Large intestine (tissue), 3 donors: ENCODE data around the gene ORM1. TPM values are rescaled to one million over a fixed set of nuclear protein-coding genes. Genes with fewer than 3 reads are reported as not detected.

Experiments
- DNase-seq, 2 donors: peaks; one replicate each; pipeline versions ENCODE4 v3.0.0 to v3.0.0-alpha.2; 2013
- H3K27ac ChIP-seq: one replicate; pipeline ENCODE4 v1.5.1; 2013; ENCODE audit warnings: low read length
- H3K27me3 ChIP-seq: 2 replicates; pipeline ENCODE4 v1.6.1; 2013; ENCODE audit warnings: low read length; ENCODE audit not compliant: control insufficient read depth, insufficient read depth
- H3K36me3 ChIP-seq: 2 replicates; pipeline ENCODE4 v1.6.1; 2013; ENCODE audit warnings: low read length; ENCODE audit not compliant: control insufficient read depth, insufficient read depth
- H3K4me1 ChIP-seq: one replicate; pipeline ENCODE4 v1.6.1; 2013; ENCODE audit warnings: low read length; ENCODE audit not compliant: control insufficient read depth, insufficient read depth
- H3K4me3 ChIP-seq: one replicate; pipeline ENCODE4 v1.5.1; 2013; ENCODE audit warnings: low read length
- H3K9me3 ChIP-seq: one replicate; pipeline ENCODE4 v1.6.1; 2013; ENCODE audit warnings: mild to moderate bottlenecking, low read depth, low read length, moderate library complexity; ENCODE audit not compliant: control insufficient read depth
- WGBS: methylation state at CpG from one replicate; pipeline ENCODE4 v1.1.5; 2013; ENCODE audit warnings: low lambda C conversion rate; ENCODE audit not compliant: insufficient coverage; 5-methylcytosine and 5-hydroxymethylcytosine counted together
- polyA plus RNA-seq: library from polyadenylated mRNA; unstranded; fragments of 120-200 nt; gene quantifications from one replicate; pipeline ENCODE4 v1.2.1, GENCODE V29; 2013

The ORM1 gene
- polyA plus RNA-seq, 1 donor: 0.09 TPM

- no peaks in the 10 kb centered on the region for H3K27me3 ChIP-seq
- no CpG with 5 or more reads among the region's 7 CpGs for WGBS
- peaks cover 85% of the 10 kb centered on the region for H3K36me3 ChIP-seq
- no peaks in the 10 kb centered on the region for H3K9me3 ChIP-seq
- no peak overlapping the region for H3K4me3 ChIP-seq
- DNase-seq: no peak
- no peaks in the 10 kb centered on the region for H3K4me1 ChIP-seq
- H3K27ac ChIP-seq: no peak overlapping the region
These were observed 22.7 kb downstream of the ORM1 start for GRCh38 chr9:114345493-114346065.

DNA sequence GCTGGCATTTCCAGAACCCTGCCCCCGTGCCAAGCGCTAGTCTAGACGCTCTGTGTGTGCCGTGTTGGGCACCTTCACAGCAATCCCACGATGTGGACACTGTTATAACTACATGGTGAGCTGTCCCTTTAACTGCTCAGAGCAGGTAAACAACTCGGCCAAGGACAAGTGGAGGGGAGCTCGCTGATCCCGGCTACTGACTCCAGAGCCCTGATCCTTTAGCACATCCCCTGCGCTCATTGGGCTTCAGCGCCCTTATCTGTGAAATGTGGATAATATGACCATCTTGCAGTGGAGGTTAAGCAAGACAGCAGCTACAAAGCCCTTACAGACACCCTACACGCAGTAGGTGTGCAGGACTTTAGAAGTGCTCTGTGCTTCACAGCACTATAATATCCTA, 23.2 kb downstream of the ORM1 start:
- DNase-seq: no peak
- Histone ChIP-seq H3K36me3 (peaks cover 86% of the 10 kb centered on the region), H3K27me3 (no peaks in the 10 kb centered on the region), H3K4me3 (no peak overlapping the region), H3K4me1 (no peaks in the 10 kb centered on the region), H3K27ac (no peak overlapping the region), H3K9me3 (no peaks in the 10 kb centered on the region)
- no CpG with 5 or more reads among the region's 11 CpGs for WGBS

GRCh38 chr9:114347675-114348074, 24.8 kb downstream of the ORM1 start:
- H3K4me3 ChIP-seq: no peak overlapping the region
- no peak for DNase-seq
- H3K4me1 ChIP-seq: no peaks in the 10 kb centered on the region
- H3K27me3 ChIP-seq: no peaks in the 10 kb centered on the region
- H3K27ac ChIP-seq: no peak overlapping the region
- H3K36me3 ChIP-seq: peaks cover 80% of the 10 kb centered on the region
- H3K9me3 ChIP-seq: no peaks in the 10 kb centered on the region
- 75% methylated on average over 2 of the region's 15 CpGs for WGBS

DNA sequence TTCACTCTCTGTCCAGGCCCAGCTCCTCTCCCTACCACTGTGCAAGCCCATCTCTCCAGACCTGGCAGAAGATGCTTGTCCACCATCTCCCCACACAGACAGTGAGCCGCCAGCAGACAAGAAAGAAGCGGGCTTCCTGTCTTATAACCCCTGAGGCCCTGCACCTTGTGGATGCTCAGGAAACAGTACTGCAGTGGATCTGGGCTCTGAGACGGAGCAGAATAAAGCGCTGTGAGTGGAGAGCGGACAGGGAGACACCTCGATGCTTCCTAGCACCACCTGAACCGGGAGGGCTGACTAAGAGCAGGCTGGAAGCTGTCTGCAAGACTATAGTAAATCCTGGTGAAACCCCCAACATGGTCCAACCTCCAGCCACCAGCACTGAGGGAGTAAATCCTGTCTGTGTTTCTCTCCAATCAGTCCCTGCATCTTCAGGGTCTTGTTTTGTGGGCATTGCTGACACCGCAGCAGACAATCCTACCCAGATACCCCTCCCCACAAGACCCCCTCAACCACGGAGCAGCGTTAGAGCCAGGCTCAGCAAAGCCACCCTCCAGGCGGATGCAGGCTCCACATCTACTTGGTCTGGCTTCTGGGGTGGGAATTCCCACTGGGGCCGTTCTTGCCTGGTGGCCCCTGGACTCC, 25.5 kb downstream of the ORM1 start:
- Histone ChIP-seq H3K27me3 (no peaks in the 10 kb centered on the region), H3K27ac (no peak overlapping the region), H3K4me1 (no peaks in the 10 kb centered on the region), H3K36me3 (peaks cover 77% of the 10 kb centered on the region), H3K4me3 (no peak overlapping the region), H3K9me3 (no peaks in the 10 kb centered on the region)
- DNase-seq: no peak
- no CpG with 5 or more reads among the region's 12 CpGs for WGBS

DNA sequence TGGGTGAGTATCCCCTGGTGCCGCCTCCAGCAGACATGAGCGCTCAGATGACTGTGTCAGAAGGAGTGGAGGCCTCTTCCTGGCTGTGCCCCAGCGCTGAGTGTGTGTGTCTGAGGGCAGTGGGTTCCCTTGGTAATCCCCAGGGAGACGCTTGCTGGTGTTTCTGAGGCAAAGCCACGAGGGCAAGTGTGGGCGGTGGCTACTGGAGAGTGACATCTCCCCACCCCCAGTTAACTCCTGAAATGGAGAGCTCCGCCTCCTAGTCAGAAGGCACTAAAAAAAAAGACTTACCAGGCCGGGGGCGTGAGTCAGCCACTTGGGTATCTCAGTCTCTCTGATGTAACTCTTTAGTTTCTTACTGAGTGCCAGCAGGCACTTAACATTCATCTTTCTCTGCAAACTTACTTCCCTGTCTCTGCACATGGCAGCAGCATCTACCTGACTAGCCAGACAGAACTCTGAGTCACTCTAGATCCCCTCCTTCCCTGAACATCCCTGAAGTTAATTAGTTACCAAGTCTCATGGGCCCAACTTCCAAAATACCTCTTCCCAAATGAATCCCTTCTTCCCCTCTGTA, 26.1 kb downstream of the ORM1 start:
- Histone ChIP-seq H3K27ac (no peak overlapping the region), H3K27me3 (no peaks in the 10 kb centered on the region), H3K36me3 (peaks cover 71% of the 10 kb centered on the region), H3K4me1 (no peaks in the 10 kb centered on the region), H3K9me3 (no peaks in the 10 kb centered on the region), H3K4me3 (no peak overlapping the region)
- no CpG with 5 or more reads among the region's 9 CpGs for WGBS
- DNase-seq: peak; percentile 64 to 66

GRCh38 chr9:114349713-114350480, 27.0 kb downstream of the ORM1 start:
- 92% methylated on average over 2 of the region's 10 CpGs for WGBS
- no peak overlapping the region for H3K4me3 ChIP-seq
- H3K36me3 ChIP-seq: peaks cover 65% of the 10 kb centered on the region
- H3K9me3 ChIP-seq: no peaks in the 10 kb centered on the region
- no peak for DNase-seq
- H3K27me3 ChIP-seq: no peaks in the 10 kb centered on the region
- H3K4me1 ChIP-seq: no peaks in the 10 kb centered on the region
- no peak overlapping the region for H3K27ac ChIP-seq

- DNase-seq: no peak
- WGBS: no CpG with 5 or more reads among the region's 16 CpGs
- Histone ChIP-seq H3K36me3 (peaks cover 63% of the 10 kb centered on the region), H3K4me1 (no peaks in the 10 kb centered on the region), H3K9me3 (no peaks in the 10 kb centered on the region), H3K27ac (no peak overlapping the region), H3K27me3 (no peaks in the 10 kb centered on the region), H3K4me3 (no peak overlapping the region)
These were observed 27.9 kb downstream of the ORM1 start for GRCh38 chr9:114350636-114351401.

DNA sequence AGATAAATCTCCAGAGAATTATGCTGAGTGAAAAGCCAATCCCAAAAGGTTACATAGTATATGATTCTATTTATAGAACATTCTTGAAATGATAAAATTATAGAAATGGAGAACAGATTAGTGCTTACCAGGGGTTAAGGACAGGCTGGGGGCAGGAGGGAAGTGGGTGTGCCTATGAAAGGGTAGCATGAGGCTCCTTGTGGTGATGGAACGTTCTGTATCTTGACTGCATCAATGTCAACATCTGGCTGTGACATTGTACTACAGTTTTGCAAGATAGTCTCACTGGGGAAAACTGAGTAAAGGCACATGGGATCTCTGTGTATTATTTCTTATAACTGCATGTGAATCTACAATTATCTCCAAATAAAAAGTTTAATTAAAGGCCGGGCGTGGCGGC, 29.0 kb downstream of the ORM1 start:
- WGBS: no CpG with 5 or more reads among the region's 4 CpGs
- H3K9me3 ChIP-seq: no peaks in the 10 kb centered on the region
- H3K36me3 ChIP-seq: peaks cover 64% of the 10 kb centered on the region
- no peaks in the 10 kb centered on the region for H3K4me1 ChIP-seq
- H3K27me3 ChIP-seq: no peaks in the 10 kb centered on the region
- no peak overlapping the region for H3K27ac ChIP-seq
- H3K4me3 ChIP-seq: no peak overlapping the region
- DNase-seq: no peak

DNA sequence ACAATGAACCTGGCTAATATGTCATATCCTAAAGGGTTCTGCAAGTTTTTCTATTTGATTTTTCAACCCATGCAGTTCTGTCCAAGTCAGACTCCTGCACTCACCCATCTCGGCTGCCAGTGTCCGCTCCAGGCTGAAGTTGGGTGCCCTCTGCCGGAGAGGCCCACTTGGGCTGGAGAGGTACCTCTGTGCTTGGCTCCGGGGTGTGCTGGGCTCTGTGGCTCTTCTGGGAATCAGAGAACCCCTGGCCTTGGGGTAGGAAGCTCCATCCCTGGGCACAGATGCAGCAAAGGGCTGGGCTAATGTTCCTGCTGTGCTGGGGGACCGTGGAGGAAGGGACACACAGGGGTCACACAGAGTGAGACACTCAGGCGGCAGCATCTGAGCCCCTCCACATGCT, 32.9 kb downstream of the ORM1 start:
- DNase-seq: no peak
- peaks cover 64% of the 10 kb centered on the region for H3K36me3 ChIP-seq
- no CpG with 5 or more reads among the region's 6 CpGs for WGBS

DNA sequence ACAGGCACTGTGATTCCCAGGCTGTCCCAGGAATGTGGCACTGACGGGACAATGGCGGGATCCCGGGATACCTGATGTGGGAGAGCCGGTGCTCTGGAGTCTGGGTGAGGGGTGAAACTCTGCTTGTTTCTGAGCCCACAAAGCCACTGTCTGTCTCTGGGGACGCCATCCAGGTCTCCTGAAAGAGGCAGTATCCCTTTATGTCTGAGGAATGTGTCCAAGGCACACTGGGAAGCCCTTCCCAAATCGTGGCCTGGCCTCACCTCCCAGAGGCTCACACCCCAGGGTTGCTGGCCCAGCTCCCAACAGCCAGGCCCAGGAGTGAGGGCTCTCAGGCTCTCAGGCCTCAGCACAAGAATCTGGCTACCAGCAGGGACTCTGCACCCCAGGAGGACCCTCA, 33.9 kb downstream of the ORM1 start:
- no peak for DNase-seq
- Histone ChIP-seq H3K9me3 (no peaks in the 10 kb centered on the region), H3K27ac (no peak overlapping the region), H3K4me1 (no peaks in the 10 kb centered on the region), H3K4me3 (no peak overlapping the region), H3K27me3 (no peaks in the 10 kb centered on the region), H3K36me3 (peaks cover 67% of the 10 kb centered on the region)
- no CpG with 5 or more reads among the region's 6 CpGs for WGBS

More for the DNA sequence above, 32.9 kb downstream of the ORM1 start:
- H3K4me3 ChIP-seq: no peak overlapping the region
- H3K27ac ChIP-seq: no peak overlapping the region
- H3K4me1 ChIP-seq: no peaks in the 10 kb centered on the region
- H3K9me3 ChIP-seq: no peaks in the 10 kb centered on the region
- no peaks in the 10 kb centered on the region for H3K27me3 ChIP-seq
